HG02884 (cell line): ENCODE data around the gene ABI3BP.
"Not testable (repeated sequence)": the region's sequence is repeated elsewhere in the genome, so short reads cannot be mapped to it uniquely, and the experiment has no call there.

Source experiments
- ATAC-seq: cut with Tn5 transposase; IDR thresholded peaks from one replicate; pipeline ENCODE4 v1.9.1; 2021; ENCODE audit warnings: mild to moderate bottlenecking, moderate library complexity; ENCODE audit not compliant: unreplicated experiment

Gene ABI3BP

GRCh38 chr3:100954199-100954935 is 38.9 kb downstream of the ABI3BP start:
- ATAC-seq: no peak

GRCh38 chr3:100953103-100953502 is 40.1 kb downstream of the ABI3BP start:
- ATAC-seq: no peak

- no peak for ATAC-seq
These were observed 46.1 kb downstream of the ABI3BP start for GRCh38 chr3:100947119-100947518.

GRCh38 chr3:100946096-100946495 is 47.1 kb downstream of the ABI3BP start:
- not testable (repeated sequence) for ATAC-seq

GRCh38 chr3:100941451-100941850 is 51.8 kb downstream of the ABI3BP start:
- no peak for ATAC-seq

GRCh38 chr3:100941041-100941440 is 52.2 kb downstream of the ABI3BP start:
- no peak for ATAC-seq

- ATAC-seq: no peak
These were observed 56.3 kb downstream of the ABI3BP start for GRCh38 chr3:100936931-100937330.

- ATAC-seq: no peak
These were observed 60.7 kb downstream of the ABI3BP start for GRCh38 chr3:100932491-100932890.

- ATAC-seq: no peak
These were observed 64.4 kb downstream of the ABI3BP start for GRCh38 chr3:100928638-100929428.

GRCh38 chr3:100927775-100928174 is 65.4 kb downstream of the ABI3BP start:
- ATAC-seq: no peak

- ATAC-seq: no peak
These were observed 77.3 kb downstream of the ABI3BP start for GRCh38 chr3:100915706-100916495.

- no peak for ATAC-seq
These were observed 79.2 kb downstream of the ABI3BP start for GRCh38 chr3:100913870-100914648.

GRCh38 chr3:100912976-100913545 is 80.2 kb downstream of the ABI3BP start:
- no peak for ATAC-seq

- ATAC-seq: no peak
These were observed 80.7 kb downstream of the ABI3BP start for GRCh38 chr3:100912571-100912970.

GRCh38 chr3:100911956-100912355 is 81.3 kb downstream of the ABI3BP start:
- no peak for ATAC-seq

- ATAC-seq: no peak
These were observed 82.2 kb downstream of the ABI3BP start for GRCh38 chr3:100910986-100911385.

- no peak for ATAC-seq
These were observed 90.6 kb downstream of the ABI3BP start for GRCh38 chr3:100902572-100902971.

GRCh38 chr3:100900671-100901335 is 92.4 kb downstream of the ABI3BP start:
- no peak for ATAC-seq

- peak; percentile 77 for ATAC-seq
These were observed 93.7 kb downstream of the ABI3BP start for GRCh38 chr3:100899440-100900091.
